Suppressor macrophage (primary cell): ENCODE measurements around the gene CYP4V2.
"Not testable (repeated sequence)": the region's sequence is repeated elsewhere in the genome, so short reads cannot be mapped to it uniquely, and the experiment has no call there.

Source experiments
- DNase-seq, 4 experiments: peaks; one replicate each; pipeline ENCODE4 v3.0.0-alpha.2; 2020 to 2022

The CYP4V2 gene

DNA sequence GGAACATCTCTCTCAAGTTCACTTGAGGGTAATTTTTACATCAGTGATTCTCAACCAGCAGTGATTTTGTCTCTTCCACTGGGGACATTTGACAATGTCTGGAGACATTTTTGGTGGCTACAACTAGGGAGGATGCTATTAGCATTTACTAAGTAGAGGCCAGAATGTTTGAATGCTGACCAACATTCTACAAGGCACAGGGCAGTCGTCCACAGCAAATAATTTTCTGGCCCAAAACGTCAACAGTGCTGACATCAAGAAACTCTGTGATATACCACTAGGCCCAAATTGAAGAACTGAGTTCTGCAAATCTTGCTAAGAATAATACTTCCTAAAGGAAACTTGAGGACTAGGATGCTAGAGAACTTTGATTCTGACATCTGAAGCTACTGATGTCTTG, 43.0 kb downstream of the CYP4V2 start:
- DNase-seq: no peak

- no peak for DNase-seq
Observed at GRCh38 chr4:186236126-186236525, 44.8 kb downstream of the CYP4V2 start.

DNA sequence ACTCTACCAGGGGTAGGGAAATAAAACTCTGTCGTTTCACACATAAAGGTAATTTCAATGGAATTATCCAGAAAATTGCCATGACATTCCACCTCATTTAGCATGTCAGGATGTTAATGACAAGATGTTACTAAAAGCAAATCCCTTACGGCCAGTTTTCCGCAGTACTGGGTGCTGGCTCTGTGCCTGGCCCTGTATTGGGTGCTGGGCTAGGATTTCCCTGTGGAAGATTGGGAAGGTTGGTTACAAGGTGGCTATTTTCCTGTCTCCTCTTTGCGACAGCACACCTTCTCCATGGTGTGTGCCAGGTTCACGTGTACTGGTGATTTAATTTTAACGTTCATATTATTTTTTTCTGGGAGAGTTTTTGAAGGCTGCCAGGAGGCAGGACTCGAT, 49.1 kb downstream of the CYP4V2 start:
- DNase-seq: no peak

DNA sequence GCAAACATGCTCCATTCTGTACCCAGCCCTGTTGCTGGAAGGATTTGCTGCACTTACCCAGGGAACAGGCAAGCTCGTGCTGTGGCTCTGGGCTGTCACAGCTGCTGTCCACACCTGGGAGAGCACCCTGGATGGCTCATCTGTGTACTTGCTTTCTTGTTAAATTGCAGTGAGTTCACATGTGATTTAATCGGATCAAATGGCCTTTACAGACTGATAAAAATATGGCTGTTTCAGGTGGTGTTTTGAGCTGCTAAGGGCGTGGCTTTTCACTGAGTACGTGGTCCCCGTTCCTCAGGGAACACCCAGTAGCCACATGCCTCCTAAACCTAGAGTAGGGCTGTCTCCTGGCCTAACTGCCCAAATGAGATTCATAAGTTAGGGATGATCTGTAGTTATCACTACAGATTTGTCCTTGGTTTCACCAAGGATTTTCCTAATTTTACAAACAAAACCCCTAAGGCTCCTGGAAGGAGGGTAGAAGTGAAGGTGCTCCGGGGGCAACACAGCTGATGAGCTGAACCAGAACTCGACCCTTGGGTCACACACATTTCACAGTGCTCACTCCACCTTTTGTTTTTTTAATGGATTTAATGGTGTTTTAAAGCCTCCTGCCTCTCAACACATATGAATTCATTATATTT, 49.6 kb downstream of the CYP4V2 start:
- no peak for DNase-seq

DNA sequence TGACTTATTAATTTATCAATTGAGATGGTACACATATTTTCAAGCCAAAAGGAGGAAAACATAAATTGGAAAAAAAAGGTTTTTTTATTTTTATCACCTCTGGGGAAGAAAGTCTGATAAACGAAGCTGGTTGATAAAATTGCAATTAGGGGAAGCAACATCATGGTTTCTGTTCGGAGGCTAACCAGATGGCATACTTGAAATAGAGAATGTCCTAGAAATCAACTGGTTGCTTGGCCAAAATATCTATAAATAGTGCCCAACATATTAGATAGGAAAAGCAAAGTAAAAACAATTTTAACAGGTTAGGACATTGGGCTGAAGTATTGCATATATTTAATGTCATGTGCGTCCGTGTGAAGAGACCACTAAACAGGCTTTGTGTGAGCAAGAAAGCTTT, 50.2 kb downstream of the CYP4V2 start:
- no peak for DNase-seq

DNA sequence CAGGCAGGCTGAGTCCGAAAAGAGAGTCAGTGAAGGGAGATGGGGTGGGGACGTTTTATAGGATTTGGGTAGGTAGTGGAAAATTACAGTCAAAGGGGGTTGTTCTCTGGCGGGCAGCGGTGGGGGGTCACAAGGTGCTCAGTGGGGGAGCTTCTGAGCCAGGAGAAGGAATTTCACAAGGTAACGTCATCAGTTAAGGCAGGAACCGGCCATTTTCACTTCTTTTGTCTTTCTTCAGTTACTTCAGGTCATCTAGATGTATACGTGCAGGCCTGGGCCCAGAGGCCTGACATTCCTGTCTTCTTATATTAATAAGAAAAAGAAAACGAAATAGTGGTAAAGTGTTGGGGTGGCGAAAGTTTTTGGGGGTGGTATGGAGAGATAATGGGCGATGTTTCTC, 50.7 kb downstream of the CYP4V2 start:
- DNase-seq: not testable (repeated sequence)

GRCh38 chr4:186243331-186243730, 52.0 kb downstream of the CYP4V2 start:
- no peak for DNase-seq

DNA sequence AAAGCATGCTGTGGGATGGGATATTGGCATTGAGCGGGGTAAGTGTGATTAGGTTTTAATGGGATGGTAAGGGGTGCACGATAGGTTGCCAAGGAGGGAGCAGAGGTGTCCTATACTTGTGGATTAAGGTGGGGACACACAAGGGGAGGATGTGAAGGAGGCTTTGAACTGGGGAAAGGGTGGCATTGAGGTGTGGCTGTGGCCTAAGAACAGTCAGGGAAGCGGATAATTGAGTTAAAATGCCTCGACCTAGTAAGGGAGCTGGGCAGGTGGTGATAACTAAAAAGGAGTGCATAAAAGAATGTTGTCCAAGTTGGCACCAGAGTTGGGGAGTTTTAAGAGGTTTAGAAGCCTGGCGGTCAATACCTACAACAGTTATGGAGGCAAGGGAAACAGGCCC, 53.5 kb downstream of the CYP4V2 start:
- DNase-seq: no peak

DNA sequence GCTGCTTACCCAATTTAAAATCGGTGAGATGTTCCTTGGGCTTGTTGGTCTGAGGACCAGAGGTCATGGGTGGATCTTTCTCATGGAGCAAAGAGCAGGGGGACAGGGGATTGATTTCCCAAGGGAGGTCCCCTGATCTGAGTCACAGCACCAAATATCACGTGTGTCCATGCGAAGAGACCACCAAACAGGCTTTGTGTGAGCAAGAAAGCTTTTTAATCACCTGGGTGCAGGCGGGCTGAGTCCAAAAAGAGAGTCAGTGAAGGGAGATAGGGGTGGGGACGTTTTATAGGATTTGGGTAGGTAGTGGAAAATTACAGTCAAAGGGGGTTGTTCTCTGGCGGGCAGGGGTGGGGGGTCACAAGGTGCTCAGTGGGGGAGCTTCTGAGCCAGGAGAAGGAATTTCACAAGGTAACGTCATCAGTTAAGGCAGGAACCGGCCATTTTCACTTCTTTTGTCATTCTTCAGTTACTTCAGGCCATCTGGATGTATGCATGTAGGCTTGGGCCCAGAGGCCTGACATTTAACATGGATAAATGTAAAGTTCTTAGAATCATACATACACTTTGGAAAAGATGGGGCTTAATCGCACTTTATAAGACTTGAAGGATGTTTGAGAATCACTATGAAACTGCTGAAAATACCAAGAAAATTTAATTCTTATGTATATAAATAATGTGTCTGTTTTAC, 55.8 kb downstream of the CYP4V2 start:
- DNase-seq: not testable (repeated sequence)

GRCh38 chr4:186248643-186249042, 57.3 kb downstream of the CYP4V2 start:
- DNase-seq: no peak

DNA sequence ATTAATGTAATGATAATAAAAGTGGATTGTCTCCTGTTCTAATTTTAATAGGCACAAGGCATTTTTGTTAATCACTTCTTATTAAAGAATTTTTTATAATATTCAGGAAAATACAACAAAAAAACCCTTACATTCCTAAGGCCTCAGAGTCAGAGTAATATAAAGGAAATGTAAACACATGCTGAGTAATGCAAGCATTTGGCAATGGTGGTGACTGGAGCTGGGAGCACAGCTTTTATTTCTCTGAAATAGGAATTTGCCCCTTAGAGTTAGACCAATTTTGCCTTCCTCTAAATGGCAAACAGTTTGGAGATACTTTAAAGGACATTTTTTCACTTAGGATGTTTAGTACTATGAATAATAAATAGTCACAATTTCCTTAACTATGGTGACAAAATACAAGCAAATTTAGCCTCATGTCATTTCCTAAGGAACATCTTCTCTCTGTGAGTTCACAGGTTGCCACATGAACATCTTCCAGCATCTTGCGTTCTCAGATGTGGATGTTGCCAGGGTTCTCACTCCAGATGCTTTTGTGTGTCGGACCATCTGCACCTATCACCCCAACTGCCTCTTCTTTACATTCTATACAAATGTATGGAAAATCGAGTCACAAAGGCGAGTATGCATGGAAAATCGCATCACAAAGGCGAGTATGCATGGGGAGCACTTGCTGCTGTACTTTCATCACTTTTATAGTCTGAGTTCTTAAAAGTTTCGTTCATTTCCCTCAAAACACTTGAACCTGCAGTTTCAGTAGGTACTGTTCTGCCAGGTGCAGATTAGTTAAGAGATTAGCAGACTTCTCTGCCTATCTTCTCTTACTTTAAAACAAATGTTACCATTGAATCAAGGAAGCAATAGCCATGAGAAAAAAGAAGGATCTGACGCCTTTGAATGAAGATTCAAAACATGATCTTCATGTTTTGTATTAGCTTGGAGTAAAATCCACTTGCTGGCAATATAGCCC, 58.7 kb downstream of the CYP4V2 start:
- no peak for DNase-seq

GRCh38 chr4:186250760-186251159, 59.4 kb downstream of the CYP4V2 start:
- DNase-seq: no peak

- DNase-seq: no peak
Observed at GRCh38 chr4:186255122-186255521, 63.8 kb downstream of the CYP4V2 start.

DNA sequence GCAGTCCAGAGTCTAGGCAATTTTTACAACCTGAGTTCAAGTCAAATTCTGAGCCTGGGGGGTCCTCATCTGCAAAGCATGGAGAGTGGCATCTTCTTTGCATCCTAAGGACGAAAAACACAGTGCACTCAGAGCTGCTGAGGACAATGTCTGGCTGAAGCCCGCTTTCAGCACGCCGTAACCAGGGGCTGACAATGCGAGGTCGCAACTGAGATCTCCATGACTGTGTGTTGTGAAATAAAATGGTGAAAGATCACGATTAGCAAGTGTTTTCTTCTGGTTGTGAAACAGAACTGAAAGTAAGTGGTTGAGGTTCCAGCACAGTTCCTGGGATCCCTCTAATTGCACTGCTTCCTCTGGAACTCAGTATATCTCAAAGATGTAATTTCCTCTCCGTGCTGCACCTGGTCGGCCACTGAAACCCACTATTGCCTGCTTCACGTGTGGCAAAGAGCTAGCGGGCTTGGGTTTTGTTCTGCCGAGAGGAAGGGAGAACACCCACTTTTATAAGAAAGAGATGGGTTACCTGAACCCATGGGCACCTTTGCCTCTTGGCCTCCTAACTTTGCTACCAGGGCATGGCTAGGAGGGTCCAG, 66.9 kb downstream of the CYP4V2 start:
- no peak for DNase-seq

GRCh38 chr4:186260117-186260503, 68.7 kb downstream of the CYP4V2 start:
- no peak for DNase-seq
